Cerebellar cortex (tissue), 1 donor: ENCODE results near the gene ZNF626.
"Not testable (repeated sequence)": the region's sequence is repeated elsewhere in the genome, so short reads cannot be mapped to it uniquely, and the experiment has no call there.

Source experiments
- DNase-seq: peaks from one replicate; pipeline ENCODE4 v3.0.0-alpha.2; 2015; ENCODE audit warnings: low spot score

The ZNF626 gene

GRCh38 chr19:20661150-20661819 is at the start of gene ZNF626:
ZNF626 (minus strand) TSS chr19:20661571; CDS start chr19:20661446, 125 bp downstream.
- peak; percentile 99 for DNase-seq

DNA sequence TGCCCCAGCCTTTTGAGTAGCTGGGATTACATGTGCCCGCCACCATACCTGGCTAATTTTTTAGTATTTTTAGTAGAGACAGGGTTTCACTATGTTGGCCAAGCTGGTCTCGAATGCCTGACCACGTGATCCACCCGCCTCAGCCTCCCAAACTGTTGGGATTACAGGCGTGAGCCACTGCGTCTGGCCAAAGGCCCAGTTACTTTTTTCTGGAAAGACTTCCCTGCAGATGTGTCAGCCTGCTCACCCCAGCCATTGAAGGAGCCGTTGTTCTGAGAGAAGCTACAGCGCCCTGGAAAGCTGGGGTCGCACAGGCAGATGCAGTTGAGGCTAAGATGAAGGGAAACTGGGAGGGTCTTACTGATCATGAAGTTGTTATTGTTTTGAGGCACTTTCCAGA is 7.9 kb upstream of the ZNF626 start:
- no peak for DNase-seq

GRCh38 chr19:20667281-20667680 is 5.9 kb upstream of the ZNF626 start:
- no peak for DNase-seq

DNA sequence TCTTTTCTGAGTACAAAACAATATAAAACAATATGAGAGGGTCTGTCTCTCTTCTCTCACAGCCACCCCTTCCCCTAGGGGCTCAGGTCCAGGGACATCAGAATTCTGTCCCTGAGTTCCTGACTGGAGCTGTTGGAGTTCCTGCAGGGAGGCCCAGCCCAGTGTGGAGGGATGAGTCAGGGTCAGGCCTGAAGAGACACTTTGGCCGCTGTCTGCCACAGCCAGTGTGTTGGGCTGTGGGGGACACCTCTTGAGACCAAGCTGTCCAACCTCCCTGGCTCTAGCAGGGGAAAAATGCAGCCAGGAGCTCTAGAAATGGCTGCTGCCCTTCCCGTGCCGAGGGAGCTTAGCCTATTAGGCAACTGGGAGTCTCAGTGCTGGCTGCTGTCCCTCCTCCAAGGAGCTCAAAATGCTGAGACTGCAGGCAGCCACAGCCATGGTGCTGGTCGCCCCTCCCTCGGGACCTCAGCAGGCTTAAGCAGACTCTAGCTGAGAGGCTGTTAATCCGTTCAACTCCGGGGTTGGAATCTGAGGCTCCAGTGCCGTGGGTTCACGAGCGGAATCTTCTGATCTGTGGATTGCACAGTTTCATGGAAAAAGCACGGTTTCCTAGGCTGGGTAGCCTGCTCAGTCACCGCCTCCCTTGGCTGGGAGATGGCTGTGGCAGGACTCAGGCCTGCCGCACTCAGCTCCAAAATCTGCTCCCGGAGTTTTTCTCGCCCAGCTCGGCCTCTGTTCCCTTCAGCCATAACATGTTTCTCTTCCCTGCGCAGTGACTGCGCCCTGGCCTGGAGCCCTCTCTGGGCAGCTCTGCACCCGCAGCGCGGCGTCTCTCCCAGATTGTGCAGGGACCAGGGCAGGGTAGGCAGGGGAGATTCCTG is 3.8 kb upstream of the ZNF626 start:
- peak; percentile 63 for DNase-seq

DNA sequence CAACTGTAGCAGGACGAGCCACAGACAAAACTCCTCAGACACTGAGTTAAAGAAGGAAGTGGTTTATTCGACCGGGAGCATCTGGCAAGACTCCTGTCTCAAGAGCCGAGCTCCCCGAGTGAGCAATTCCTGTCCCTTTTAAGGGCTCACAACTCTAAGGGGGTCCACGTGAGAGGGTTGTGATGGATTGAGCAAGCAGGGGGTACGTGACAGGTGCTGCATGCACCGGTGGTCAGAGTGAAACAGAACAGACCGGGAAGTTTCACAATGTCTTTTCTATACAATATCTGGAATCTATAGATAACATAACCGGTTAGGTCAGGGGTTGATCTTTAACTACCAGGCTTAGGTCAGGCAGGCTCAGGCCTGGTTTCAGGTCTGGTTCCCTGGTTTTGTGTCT is 3.1 kb upstream of the ZNF626 start:
- not testable (repeated sequence) for DNase-seq

- no peak for DNase-seq
Observed at GRCh38 chr19:20662421-20663105, 1.2 kb upstream of the ZNF626 start.

- DNase-seq = no peak
Observed at GRCh38 chr19:20660473-20661140, 764 bp downstream of the ZNF626 start.

DNA sequence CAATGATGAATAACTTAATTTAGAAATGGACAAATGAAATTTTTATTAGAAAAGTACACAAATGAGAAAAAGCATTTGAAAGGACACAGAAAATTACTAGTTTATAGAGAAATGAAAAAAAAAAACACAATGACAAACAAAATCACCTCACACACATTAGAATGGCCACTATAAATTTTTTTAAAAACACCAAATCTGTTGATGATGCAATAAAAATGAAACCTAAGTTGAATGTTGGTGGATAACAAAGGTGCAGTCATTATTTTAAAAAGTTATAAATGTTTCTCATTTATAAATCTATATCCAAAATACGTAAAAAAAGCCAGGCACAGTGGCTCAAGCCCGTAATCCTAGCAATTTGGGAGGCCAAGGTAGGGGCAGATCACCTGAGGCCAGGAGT is 20.8 kb downstream of the ZNF626 start:
- DNase-seq = no peak

- no peak for DNase-seq
Observed at GRCh38 chr19:20640023-20640422, 21.3 kb downstream of the ZNF626 start.

- DNase-seq = not testable (repeated sequence)
Observed at GRCh38 chr19:20624560-20624959, 36.8 kb downstream of the ZNF626 start.

DNA sequence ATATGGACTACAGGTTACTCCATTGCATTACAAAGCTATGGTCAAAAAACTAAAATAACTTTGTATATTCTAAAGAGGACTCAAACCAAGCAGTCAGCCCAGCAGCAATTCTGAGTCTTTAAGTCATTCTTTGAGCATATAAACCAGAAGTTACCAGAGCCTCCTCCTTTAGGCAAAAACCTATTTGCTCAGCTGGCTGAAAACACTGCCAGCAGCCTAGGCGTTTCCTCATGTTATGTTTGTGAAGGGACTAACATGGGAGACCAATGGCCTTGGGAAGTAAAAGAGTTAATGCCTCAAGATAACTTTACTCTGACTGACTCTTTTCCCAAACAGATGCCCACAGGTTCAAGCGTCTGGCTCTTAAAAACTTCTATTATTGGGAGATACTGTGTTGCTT is 45.3 kb downstream of the ZNF626 start:
- DNase-seq = no peak

DNA sequence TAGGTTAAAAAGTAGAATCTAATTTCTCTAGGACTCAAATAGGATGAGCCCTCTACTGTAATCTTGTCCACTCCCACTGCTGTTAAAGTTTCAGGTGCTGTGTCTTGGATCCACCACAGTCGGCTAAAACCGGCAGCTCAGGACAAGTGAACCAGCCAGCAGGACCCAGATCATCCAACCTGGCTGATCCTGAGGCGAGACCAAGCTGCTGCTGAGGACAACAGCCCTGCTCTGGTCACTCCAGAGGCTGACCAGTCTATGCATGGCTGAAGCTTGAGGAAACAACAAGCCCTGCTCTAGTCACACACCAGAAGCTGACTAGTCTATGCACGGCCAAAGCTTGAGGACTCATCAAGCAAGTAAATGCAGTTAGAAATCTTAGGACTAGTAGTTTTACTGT is 46.4 kb downstream of the ZNF626 start:
- DNase-seq = not testable (repeated sequence)

DNA sequence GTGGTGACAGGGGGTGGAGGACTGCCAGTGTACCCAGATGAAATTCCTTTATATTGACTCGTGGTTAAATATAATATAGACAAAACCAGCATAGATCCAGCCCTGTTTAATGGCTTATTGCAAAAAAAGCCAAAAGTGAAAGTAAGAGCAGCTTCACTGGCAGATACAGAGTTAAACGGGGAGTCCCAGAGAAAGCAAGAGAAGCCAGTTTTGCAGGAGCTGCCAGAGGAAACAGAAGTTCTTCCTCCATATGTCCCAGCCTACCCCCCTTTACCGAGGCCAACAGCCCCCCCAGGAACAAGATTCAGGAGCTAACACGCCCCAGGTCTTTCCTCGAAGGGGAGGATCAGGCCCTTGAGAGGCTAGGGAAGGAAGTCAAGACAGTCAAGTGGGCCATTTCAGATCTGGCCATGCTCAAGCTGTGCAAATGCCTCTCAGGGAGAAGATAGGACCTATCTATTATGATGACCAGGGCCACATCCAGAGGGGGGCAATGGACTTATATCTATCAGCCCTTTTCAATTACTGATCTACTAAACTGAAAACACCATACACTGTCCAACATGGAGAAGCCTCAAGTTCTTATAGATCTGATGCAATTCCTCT is 48.6 kb downstream of the ZNF626 start:
- no peak for DNase-seq

DNA sequence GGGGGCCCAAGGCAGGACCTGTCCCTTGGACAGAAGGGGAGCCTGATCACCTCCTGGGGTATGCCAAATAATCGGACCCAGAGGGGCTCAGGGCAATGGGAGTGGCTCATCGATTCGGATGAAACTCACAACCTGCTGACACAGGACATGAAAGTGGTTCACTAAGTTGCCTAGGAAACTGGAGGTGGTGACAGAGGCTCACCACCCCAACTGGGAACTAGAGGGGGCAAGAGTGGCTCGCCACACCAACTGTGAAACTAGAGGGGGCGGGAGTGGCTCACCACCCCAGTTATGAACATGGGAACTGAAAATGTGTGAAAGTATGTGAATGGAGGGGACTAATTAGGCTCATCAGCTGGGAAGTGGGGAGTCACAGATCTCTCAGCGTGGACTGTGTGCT is 49.5 kb downstream of the ZNF626 start:
- DNase-seq = no peak

DNA sequence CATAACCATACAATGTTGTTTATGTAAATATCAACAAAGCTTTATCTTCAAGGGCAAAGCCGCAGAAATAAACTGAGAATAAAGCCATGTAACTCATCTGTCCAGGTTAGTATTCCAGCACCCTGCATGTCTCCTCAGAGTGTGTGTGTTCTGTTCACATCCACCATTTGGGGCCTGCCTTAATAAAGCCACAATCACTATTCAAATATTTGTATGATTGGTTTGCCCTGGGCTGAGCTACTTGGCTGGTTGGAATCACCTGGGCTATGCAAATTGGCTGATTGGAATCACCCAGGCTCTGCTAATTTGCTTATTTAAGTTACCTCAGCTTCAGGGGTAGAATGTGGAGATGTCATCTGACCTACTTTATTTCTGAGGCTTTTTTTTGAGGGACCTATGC is 53.4 kb downstream of the ZNF626 start:
- no peak for DNase-seq
